ENCODE measurements around the gene SUPT5H. TPM values are rescaled to one million over a fixed set of nuclear protein-coding genes. Genes with fewer than 3 reads are reported as not detected.

The SUPT5H gene
- total and polyA plus RNA-seq, 2 of the 13 experiments (the other 11 are each of a cell fraction or from before 2014, with no cell fraction given), result 48.2 to 51.7 TPM

DNA sequence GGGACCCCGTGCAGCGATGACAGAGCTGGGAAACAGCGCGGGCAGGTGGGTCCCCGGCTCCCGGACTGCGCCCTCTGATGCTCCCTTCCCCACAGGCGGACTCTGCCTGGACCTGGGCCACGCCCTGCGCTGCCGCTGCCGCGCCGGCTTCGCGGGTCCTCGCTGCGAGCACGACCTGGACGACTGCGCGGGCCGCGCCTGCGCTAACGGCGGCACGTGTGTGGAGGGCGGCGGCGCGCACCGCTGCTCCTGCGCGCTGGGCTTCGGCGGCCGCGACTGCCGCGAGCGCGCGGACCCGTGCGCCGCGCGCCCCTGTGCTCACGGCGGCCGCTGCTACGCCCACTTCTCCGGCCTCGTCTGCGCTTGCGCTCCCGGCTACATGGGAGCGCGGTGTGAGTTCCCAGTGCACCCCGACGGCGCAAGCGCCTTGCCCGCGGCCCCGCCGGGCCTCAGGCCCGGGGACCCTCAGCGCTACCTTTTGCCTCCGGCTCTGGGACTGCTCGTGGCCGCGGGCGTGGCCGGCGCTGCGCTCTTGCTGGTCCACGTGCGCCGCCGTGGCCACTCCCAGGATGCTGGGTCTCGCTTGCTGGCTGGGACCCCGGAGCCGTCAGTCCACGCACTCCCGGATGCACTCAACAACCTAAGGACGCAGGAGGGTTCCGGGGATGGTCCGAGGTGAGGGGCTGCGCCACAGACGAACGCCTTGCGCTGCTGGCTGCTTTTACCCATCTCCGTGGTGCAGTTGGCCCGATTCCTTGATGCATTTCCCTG lies 61.7 kb downstream of the SUPT5H start (continued):
- TF ChIP-seq, protein P1, sequence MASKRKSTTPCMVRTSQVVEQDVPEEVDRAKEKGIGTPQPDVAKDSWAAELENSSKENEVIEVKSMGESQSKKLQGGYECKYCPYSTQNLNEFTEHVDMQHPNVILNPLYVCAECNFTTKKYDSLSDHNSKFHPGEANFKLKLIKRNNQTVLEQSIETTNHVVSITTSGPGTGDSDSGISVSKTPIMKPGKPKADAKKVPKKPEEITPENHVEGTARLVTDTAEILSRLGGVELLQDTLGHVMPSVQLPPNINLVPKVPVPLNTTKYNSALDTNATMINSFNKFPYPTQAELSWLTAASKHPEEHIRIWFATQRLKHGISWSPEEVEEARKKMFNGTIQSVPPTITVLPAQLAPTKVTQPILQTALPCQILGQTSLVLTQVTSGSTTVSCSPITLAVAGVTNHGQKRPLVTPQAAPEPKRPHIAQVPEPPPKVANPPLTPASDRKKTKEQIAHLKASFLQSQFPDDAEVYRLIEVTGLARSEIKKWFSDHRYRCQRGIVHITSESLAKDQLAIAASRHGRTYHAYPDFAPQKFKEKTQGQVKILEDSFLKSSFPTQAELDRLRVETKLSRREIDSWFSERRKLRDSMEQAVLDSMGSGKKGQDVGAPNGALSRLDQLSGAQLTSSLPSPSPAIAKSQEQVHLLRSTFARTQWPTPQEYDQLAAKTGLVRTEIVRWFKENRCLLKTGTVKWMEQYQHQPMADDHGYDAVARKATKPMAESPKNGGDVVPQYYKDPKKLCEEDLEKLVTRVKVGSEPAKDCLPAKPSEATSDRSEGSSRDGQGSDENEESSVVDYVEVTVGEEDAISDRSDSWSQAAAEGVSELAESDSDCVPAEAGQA (IDR thresholded peaks at IDR 0.05; ENCODE audit: low read depth), result no peak
- TF ChIP-seq, protein P1 (CRISPR knock-in tag; IDR thresholded peaks at IDR 0.05; ENCODE audit: borderline replicate concordance), result peak; percentile 98
- TF ChIP-seq RFXAP (CRISPR knock-in tag; IDR thresholded peaks at IDR 0.05; ENCODE audit: borderline replicate concordance), result peak; percentile 94
- TF ChIP-seq ZNF598 (CRISPR knock-in tag; IDR thresholded peaks at IDR 0.05; ENCODE audit: borderline replicate concordance), result peak; percentile 63; the same call in 1 of the 2 replicates
- TF ChIP-seq ZNF33A (CRISPR knock-in tag; IDR thresholded peaks at IDR 0.05; ENCODE audit: borderline replicate concordance), result no peak
- TF ChIP-seq SNRNP70 (IDR thresholded peaks at IDR 0.05; ENCODE audit: low read depth, low read length), result no peak
- no peak for TF ChIP-seq RBM22 (optimal IDR thresholded peaks at IDR 0.05; ENCODE audit: low read length)
- TF ChIP-seq SATB2 (CRISPR knock-in tag; IDR thresholded peaks at IDR 0.05), result peak; percentile 96
- TF ChIP-seq ZNF605 (CRISPR knock-in tag; IDR thresholded peaks at IDR 0.05), result peak; percentile 61; the same call in 1 of the 2 replicates
- no peak for TF ChIP-seq RCOR2 (CRISPR knock-in tag; IDR thresholded peaks at IDR 0.05)
- peak; percentile 84; the same call in 1 of the 2 replicates for TF ChIP-seq HINFP (CRISPR knock-in tag; IDR thresholded peaks at IDR 0.05; ENCODE audit: low read depth)
- TF ChIP-seq ZNF749 (CRISPR knock-in tag; IDR thresholded peaks at IDR 0.05; ENCODE audit: borderline replicate concordance), result peak; percentile 99
- TF ChIP-seq ZNF138 (CRISPR knock-in tag; IDR thresholded peaks at IDR 0.05; ENCODE audit: low read depth), result peak; percentile 98
- TF ChIP-seq NR2C2 (CRISPR knock-in tag; IDR thresholded peaks at IDR 0.05; ENCODE audit: borderline replicate concordance), result peak; percentile 44; the same call in 1 of the 2 replicates
- TF ChIP-seq ZNF501 (CRISPR knock-in tag; IDR thresholded peaks at IDR 0.05), result peak; percentile 42; the same call in 1 of the 2 replicates
- no peak for TF ChIP-seq FOXK2 (IDR thresholded peaks at IDR 0.05)
- TF ChIP-seq ZNF557 (CRISPR knock-in tag; IDR thresholded peaks at IDR 0.05), result peak; percentile 91; the same call in 1 of the 2 replicates
- TF ChIP-seq, protein P2, sequence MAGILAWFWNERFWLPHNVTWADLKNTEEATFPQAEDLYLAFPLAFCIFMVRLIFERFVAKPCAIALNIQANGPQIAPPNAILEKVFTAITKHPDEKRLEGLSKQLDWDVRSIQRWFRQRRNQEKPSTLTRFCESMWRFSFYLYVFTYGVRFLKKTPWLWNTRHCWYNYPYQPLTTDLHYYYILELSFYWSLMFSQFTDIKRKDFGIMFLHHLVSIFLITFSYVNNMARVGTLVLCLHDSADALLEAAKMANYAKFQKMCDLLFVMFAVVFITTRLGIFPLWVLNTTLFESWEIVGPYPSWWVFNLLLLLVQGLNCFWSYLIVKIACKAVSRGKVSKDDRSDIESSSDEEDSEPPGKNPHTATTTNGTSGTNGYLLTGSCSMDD (CRISPR knock-in tag; IDR thresholded peaks at IDR 0.05), result peak; percentile 84; the same call in 1 of the 2 replicates
- no peak for TF ChIP-seq PCBP1 (IDR thresholded peaks at IDR 0.05; ENCODE audit: borderline replicate concordance, low read depth, low read length)
- TF ChIP-seq SP4 (CRISPR knock-in tag; IDR thresholded peaks at IDR 0.05), result peak; percentile 80
